Endothelial cell of umbilical vein (primary cell): ENCODE measurements around the gene SCIN.

Experiments
- FOS ChIP-seq: IDR thresholded peaks from 2 replicates; pipeline ENCODE4 v1.6.1; 2011; ENCODE audit warnings: mild to moderate bottlenecking, low read length, moderate library complexity, borderline replicate concordance; ENCODE audit not compliant: insufficient read depth
- JUN ChIP-seq: IDR thresholded peaks from 2 replicates; pipeline ENCODE4 v1.6.1; 2011; ENCODE audit warnings: borderline replicate concordance, low read depth; ENCODE audit not compliant: insufficient read length, insufficient read depth
- POLR2A ChIP-seq: IDR thresholded peaks from 2 replicates; pipeline ENCODE4 v1.6.1; 2012; ENCODE audit warnings: low read depth, mild to moderate bottlenecking, control low read depth, low read length
- POLR2AphosphoS5 ChIP-seq: IDR thresholded peaks from 2 replicates; pipeline ENCODE4 v1.6.1; 2012; ENCODE audit warnings: low read depth, mild to moderate bottlenecking, control low read depth, low read length, moderate library complexity; ENCODE audit not compliant: insufficient read depth
- TF ChIP-seq, protein P1 (sequence below), 2 donors: IDR thresholded peaks; 1 replicate in 1 of 2; 2 replicates in 1 of 2; pipeline ENCODE4 v1.5.1; 2011; ENCODE audit warnings: low read length in 2 of 2, mild to moderate bottlenecking in 2 of 2, moderate library complexity in 2 of 2, control low read depth in 1 of 2, inconsistent platforms in 1 of 2, low read depth in 1 of 2; ENCODE audit not compliant: insufficient read depth in 1 of 2; ENCODE audit errors: extremely low read depth in 1 of 2

DNA sequence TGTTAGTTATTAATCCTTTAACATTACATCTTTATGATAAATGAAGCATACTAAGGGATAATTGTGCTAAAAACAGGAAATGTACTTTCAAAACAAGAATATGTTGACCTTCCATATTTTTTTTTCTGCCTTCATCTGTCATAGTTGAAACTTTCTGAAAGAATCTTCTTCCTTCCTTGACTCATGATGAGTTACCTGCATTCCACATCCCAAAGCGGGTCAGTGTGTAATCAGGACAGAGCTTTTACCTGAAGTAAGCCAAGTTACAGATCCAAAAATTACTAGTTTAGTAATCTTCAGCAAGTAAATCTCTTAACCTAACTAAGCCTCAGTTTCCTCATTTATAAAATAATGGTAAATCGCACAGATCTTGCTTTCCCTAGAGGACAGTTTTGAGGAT lies 103.5 kb downstream of the SCIN start:
- TF ChIP-seq, protein P1, sequence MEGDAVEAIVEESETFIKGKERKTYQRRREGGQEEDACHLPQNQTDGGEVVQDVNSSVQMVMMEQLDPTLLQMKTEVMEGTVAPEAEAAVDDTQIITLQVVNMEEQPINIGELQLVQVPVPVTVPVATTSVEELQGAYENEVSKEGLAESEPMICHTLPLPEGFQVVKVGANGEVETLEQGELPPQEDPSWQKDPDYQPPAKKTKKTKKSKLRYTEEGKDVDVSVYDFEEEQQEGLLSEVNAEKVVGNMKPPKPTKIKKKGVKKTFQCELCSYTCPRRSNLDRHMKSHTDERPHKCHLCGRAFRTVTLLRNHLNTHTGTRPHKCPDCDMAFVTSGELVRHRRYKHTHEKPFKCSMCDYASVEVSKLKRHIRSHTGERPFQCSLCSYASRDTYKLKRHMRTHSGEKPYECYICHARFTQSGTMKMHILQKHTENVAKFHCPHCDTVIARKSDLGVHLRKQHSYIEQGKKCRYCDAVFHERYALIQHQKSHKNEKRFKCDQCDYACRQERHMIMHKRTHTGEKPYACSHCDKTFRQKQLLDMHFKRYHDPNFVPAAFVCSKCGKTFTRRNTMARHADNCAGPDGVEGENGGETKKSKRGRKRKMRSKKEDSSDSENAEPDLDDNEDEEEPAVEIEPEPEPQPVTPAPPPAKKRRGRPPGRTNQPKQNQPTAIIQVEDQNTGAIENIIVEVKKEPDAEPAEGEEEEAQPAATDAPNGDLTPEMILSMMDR (IDR thresholded peaks at IDR 0.05; ENCODE audit: extremely low read depth in 1 of 2, insufficient read depth in 1 of 2, low read depth in 1 of 2, low read length in 2 of 2) = no peak
- TF ChIP-seq POLR2A = no peak
- TF ChIP-seq JUN = no peak
- TF ChIP-seq FOS = no peak
- TF ChIP-seq POLR2AphosphoS5 = no peak
